Gastrocnemius medialis (tissue), 4 donors: Measurements from ENCODE around the gene TMEM218.

Source experiments
- CTCF ChIP-seq, 5 experiments: fragments of 450-650 bp in 3 of 5; fragments of 200-600 bp in 2 of 5; sonication (generic) in 2 of 5; IDR thresholded peaks in 4 of 5; conservative IDR thresholded peaks in 1 of 5; 1 replicate in 4 of 5; 2 replicates in 1 of 5; pipeline ENCODE4 v1.5.1; 2016 to 2019; ENCODE audit warnings: antibody characterized with exemption in 5 of 5, mild to moderate bottlenecking in 3 of 5, moderate library complexity in 3 of 5
- POLR2A ChIP-seq, 2 donors: fragments of 450-650 bp; IDR thresholded peaks; one replicate each; pipeline ENCODE4 v1.6.1; 2017; ENCODE audit warnings: antibody characterized with exemption in 2 of 2, mild to moderate bottlenecking in 2 of 2, moderate library complexity in 2 of 2

- TF ChIP-seq CTCF (IDR thresholded peaks at IDR 0.05 in 4 of 5, conservative IDR thresholded peaks at IDR 0.05 in 1 of 5) (no peak), POLR2A (IDR thresholded peaks at IDR 0.05) (no peak)
These were observed 49.1 kb downstream of the TMEM218 start for GRCh38 chr11:125062218-125062930.
